ENCODE data around the gene NCAM1. TPM values are rescaled to one million over a fixed set of nuclear protein-coding genes. Genes with fewer than 3 reads are reported as not detected.

NCAM1 gene
- total and polyA plus RNA-seq, 2 donors (not counting 1 experiment from before 2014, with no cell fraction given) = 0.17 to 2.6 TPM

DNA sequence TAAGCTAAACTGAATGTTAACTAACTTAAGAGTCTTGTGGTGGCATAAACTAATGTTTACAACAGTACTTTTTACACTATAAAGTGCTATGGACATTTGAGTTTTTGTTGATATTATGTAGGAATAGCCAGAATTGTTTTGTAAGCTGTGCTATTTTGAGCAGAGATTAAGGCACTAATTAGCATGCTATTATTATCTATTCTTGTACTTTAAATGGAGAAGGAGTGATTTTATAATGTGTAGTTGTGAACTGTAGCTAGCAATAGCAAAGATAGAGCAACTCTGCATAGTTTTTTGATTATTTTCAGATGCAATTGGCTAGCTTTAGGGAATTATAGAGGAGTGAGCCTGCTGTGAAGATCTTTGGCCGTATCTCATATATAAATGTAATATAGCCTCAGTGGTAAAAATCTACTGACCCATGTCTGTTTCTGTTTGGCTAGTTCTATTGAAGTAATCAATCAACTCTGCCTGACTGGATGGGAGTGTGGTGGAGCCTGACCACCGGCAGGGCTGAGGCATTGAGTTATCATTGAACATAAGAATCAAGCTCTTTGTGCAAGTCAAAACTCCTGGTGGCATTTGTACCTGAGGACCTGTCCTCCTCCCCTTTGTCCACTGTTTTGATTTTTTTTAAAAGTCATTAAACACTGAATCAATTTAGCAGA lies 34.3 kb downstream of the NCAM1 start:
- Histone ChIP-seq H3K9me3 (ENCODE audit: control insufficient read depth, insufficient read depth, low read depth, low read length) (no peaks in the 10 kb centered on the region), H2AFZ (ENCODE audit: low read length) (no peak overlapping the region), H3K36me3 (ENCODE audit: control insufficient read depth, insufficient read depth, low read length) (no peaks in the 10 kb centered on the region), H3K9ac (ENCODE audit: insufficient read depth, low read length) (no peak overlapping the region), H3K4me1 (ENCODE audit: control insufficient read depth, extremely low read depth, insufficient read depth, low read length) (no peaks in the 10 kb centered on the region), H3K4me3 (replicated peaks in 1 of 4; ENCODE audit: control extremely low read depth in 1 of 4, insufficient read depth in 1 of 4, low read depth in 3 of 4, low read length in 4 of 4) (no peak overlapping the region), H4K20me1 (ENCODE audit: control insufficient read depth, extremely low read depth, insufficient read depth, low read length) (no peaks in the 10 kb centered on the region), H3K27ac (ENCODE audit: insufficient read depth, low read length) (no peak overlapping the region), H3K27me3 (ENCODE audit: control insufficient read depth, insufficient read depth, low read length) (no peaks in the 10 kb centered on the region), H3K4me2 (ENCODE audit: extremely low read depth, insufficient read depth, low read length) (no peak overlapping the region), H3K79me2 (ENCODE audit: control insufficient read depth, insufficient read depth, low read length) (no peaks in the 10 kb centered on the region)
- DNase-seq (ENCODE audit: low read depth in 2 of 2) = no peak
- TF ChIP-seq, protein P1, sequence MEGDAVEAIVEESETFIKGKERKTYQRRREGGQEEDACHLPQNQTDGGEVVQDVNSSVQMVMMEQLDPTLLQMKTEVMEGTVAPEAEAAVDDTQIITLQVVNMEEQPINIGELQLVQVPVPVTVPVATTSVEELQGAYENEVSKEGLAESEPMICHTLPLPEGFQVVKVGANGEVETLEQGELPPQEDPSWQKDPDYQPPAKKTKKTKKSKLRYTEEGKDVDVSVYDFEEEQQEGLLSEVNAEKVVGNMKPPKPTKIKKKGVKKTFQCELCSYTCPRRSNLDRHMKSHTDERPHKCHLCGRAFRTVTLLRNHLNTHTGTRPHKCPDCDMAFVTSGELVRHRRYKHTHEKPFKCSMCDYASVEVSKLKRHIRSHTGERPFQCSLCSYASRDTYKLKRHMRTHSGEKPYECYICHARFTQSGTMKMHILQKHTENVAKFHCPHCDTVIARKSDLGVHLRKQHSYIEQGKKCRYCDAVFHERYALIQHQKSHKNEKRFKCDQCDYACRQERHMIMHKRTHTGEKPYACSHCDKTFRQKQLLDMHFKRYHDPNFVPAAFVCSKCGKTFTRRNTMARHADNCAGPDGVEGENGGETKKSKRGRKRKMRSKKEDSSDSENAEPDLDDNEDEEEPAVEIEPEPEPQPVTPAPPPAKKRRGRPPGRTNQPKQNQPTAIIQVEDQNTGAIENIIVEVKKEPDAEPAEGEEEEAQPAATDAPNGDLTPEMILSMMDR (conservative IDR thresholded peaks at IDR 0.05 in 1 of 2, IDR thresholded peaks at IDR 0.05 in 1 of 2; ENCODE audit: low read depth in 1 of 2, low read length in 2 of 2) = no peak
- TF ChIP-seq EZH2 (IDR thresholded peaks at IDR 0.05; ENCODE audit: low read length, missing control alignments) = no peak

DNA sequence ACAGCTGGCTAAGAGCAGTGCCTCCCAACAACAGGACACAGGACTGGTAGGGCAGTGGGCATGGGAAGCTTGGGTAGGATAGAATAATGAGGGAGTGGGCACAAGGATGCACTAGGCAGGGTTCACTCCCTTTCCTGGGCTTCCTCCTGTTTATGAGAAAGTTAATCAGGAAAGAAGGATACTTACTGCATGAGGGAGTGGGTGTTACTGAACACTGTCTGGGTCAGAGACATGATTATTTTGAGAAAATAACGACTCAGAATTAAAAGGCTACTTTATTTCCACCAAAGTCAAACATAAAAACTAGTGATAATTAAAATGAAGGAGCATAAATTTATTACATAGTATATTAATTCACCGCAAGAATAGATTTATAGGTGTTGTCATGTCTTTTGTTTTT lies 35.8 kb downstream of the NCAM1 start:
- H3K4me1 ChIP-seq (ENCODE audit: control insufficient read depth, extremely low read depth, insufficient read depth, low read length) = no peaks in the 10 kb centered on the region
- no peak overlapping the region for H3K4me3 ChIP-seq (replicated peaks in 1 of 4; ENCODE audit: control extremely low read depth in 1 of 4, insufficient read depth in 1 of 4, low read depth in 3 of 4, low read length in 4 of 4)
- no peak overlapping the region for H3K27ac ChIP-seq (ENCODE audit: insufficient read depth, low read length)
- H3K9ac ChIP-seq (ENCODE audit: insufficient read depth, low read length) = no peak overlapping the region
- no peaks in the 10 kb centered on the region for H3K27me3 ChIP-seq (ENCODE audit: control insufficient read depth, insufficient read depth, low read length)
- H3K4me2 ChIP-seq (ENCODE audit: extremely low read depth, insufficient read depth, low read length) = no peak overlapping the region
- TF ChIP-seq, protein P1 (conservative IDR thresholded peaks at IDR 0.05 in 1 of 2, IDR thresholded peaks at IDR 0.05 in 1 of 2; ENCODE audit: low read depth in 1 of 2, low read length in 2 of 2) = no peak
- no peak for TF ChIP-seq EZH2 (IDR thresholded peaks at IDR 0.05; ENCODE audit: low read length, missing control alignments)
- no peak overlapping the region for H2AFZ ChIP-seq (ENCODE audit: low read length)
- no peak for DNase-seq (ENCODE audit: low read depth in 2 of 2)
- H3K36me3 ChIP-seq (ENCODE audit: control insufficient read depth, insufficient read depth, low read length) = no peaks in the 10 kb centered on the region
- no peaks in the 10 kb centered on the region for H3K9me3 ChIP-seq (ENCODE audit: control insufficient read depth, insufficient read depth, low read depth, low read length)
- no peaks in the 10 kb centered on the region for H3K79me2 ChIP-seq (ENCODE audit: control insufficient read depth, insufficient read depth, low read length)
- no peaks in the 10 kb centered on the region for H4K20me1 ChIP-seq (ENCODE audit: control insufficient read depth, extremely low read depth, insufficient read depth, low read length)

DNA sequence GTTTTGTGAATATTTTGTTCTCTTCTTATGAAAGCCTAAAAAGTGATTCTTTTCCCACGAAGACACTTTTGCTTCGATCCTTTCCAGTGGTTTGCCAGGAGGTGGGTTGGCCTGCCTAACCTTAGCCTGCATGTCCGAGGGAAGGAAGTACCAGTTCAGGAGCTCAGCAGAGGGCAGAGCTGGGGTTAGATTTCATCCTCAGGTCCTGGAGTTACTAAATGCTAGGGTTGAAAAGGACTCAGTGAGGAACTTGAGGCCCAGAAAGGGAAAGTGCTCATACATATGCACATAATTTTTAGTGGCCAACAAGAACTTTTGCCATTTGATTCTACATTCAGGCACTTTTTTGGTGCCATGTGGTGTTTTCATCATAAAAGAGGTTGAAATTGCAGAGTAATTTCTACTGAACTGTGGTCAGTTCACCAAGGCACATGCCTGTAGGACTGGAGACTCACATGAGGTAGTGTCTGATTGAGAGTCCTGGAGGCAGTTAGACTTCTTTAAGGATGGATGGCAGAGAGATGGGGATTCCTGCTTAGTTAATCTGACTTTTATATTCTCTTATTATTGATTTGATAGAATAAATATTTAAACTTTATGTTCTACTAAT lies 36.7 kb downstream of the NCAM1 start:
- Histone ChIP-seq H3K4me3 (replicated peaks in 1 of 4; ENCODE audit: control extremely low read depth in 1 of 4, insufficient read depth in 1 of 4, low read depth in 3 of 4, low read length in 4 of 4) (no peak overlapping the region), H3K36me3 (ENCODE audit: control insufficient read depth, insufficient read depth, low read length) (no peaks in the 10 kb centered on the region), H3K9me3 (ENCODE audit: control insufficient read depth, insufficient read depth, low read depth, low read length) (no peaks in the 10 kb centered on the region), H3K79me2 (ENCODE audit: control insufficient read depth, insufficient read depth, low read length) (no peaks in the 10 kb centered on the region), H3K9ac (ENCODE audit: insufficient read depth, low read length) (no peak overlapping the region), H3K27me3 (ENCODE audit: control insufficient read depth, insufficient read depth, low read length) (no peaks in the 10 kb centered on the region), H3K27ac (ENCODE audit: insufficient read depth, low read length) (no peak overlapping the region), H3K4me2 (ENCODE audit: extremely low read depth, insufficient read depth, low read length) (no peak overlapping the region), H4K20me1 (ENCODE audit: control insufficient read depth, extremely low read depth, insufficient read depth, low read length) (no peaks in the 10 kb centered on the region), H2AFZ (ENCODE audit: low read length) (no peak overlapping the region), H3K4me1 (ENCODE audit: control insufficient read depth, extremely low read depth, insufficient read depth, low read length) (no peaks in the 10 kb centered on the region)
- no peak for TF ChIP-seq EZH2 (IDR thresholded peaks at IDR 0.05; ENCODE audit: low read length, missing control alignments)
- TF ChIP-seq, protein P1 (conservative IDR thresholded peaks at IDR 0.05 in 1 of 2, IDR thresholded peaks at IDR 0.05 in 1 of 2; ENCODE audit: low read depth in 1 of 2, low read length in 2 of 2) = no peak
- DNase-seq (ENCODE audit: low read depth in 2 of 2) = no peak

All from fibroblast of lung (primary cell).